ENCODE results near the gene AMACR.
"Not testable (repeated sequence)": the region's sequence is repeated elsewhere in the genome, so short reads cannot be mapped to it uniquely, and the experiment has no call there.

The AMACR gene

DNA sequence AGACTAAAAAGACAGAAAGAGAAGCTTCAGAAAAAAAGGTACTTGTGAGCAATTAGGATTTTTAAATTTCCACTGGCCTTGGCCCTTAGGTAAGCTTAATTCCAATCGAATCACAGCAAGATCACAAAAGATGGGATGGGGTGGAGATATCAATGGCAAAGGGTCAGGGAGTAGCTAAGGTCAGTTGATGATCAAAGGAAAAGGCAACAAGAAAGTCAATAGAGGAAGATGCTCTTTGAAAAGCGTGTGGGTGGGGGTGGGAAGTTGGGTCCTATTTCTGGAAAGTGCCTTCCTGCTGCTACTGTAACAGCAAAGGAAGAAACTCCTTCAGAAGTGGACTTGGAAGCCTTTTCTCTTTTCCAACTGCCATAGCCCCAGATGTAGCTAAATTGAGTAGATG is 27.9 kb upstream of the AMACR start:
- no peak for DNase-seq

DNA sequence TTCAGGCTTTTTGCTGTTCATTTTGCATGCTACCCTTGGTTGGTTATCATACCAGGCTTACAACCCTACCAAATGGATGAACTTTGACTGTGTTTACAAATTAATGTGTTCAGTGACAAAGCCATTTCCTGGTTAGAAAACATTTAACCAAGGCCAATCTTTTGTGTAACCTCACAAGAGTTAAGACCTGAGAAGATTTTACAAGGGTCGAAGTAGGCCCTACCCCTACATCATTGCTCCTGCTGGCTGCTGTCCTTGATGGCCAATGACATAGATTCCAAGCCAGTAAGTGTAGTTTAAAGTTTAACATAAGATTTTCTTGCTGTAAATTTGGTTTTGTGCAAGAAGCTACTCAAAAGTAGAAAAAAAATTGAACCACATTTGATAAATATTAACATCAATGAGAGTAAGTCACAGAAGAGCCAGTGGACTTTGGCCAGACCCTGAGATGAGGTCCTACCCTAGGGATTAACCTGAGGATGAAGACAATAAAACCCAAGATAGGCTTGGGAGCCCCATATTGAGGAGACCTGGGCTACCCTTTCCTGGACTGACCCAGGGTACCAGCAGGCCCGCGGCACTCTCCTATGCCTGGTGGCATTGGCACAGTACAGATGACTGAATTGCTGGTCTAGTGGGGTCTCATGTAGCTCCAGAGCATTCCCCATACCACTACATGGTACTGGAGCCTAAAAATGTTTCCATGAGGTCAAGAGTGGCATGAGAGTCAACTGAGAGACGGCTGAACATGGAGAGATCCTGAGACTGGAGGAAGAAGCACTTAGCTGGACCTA is 26.9 kb upstream of the AMACR start:
- DNase-seq = no peak

DNA sequence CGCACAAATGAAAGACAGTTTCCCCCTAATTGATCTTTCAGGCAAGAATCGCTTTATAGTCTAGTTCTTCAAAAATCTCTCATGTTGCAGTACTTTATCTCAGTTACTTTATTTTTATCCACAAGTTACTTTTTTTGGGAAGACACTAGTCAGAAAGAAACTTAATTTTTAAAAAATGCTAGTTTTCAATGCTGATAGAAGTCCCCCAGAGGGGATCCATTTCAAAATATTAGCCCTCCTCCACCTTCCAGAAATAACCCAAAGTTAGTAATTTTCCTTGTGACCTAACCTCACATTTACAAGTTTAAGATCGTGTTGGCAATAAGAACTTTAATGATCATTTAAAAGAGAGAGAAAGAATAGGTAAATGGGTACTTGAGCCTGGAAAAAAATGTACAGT is 24.1 kb upstream of the AMACR start:
- DNase-seq = no peak

GRCh38 chr5:34031117-34031516 is 23.3 kb upstream of the AMACR start:
- no peak for DNase-seq

DNA sequence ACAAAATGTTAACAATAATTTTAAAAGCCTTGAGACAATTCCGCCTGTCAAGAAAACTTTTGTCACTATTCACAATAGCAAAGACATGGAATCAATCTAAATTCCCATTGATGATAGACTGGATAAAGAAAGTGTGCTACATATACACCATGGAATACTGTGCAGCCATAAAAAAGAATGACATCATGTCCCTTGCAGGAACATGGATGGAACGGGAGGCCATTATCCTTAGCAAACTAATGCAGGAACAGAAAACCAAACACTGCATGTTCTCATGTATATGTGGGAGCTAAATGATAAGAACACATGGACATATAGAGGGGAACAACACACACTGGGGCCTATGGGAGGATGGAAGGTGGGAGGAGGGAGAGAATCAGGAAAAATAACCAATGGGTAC is 22.7 kb upstream of the AMACR start:
- not testable (repeated sequence) for DNase-seq

DNA sequence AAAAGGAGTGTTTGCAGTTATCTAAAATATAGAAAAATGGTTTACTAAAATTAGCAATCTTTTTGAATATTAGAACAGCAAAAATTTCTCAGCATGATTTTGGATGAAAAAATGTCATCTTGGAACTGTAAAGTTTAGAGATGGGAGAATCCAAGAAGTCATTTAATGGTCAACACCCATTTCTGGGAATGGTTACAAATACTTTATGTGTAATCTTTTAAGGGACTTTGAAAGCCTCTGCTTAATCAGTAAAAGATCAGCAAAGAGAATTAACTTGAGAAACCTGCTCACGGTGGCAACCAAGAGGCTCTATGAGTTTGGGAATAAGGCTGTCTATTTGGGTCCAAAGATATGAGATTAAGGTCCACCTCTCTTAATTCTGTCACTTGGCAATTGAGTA is 22.2 kb upstream of the AMACR start:
- no peak for DNase-seq

- no peak for DNase-seq
These were observed 20.5 kb upstream of the AMACR start for GRCh38 chr5:34028349-34028748.

DNA sequence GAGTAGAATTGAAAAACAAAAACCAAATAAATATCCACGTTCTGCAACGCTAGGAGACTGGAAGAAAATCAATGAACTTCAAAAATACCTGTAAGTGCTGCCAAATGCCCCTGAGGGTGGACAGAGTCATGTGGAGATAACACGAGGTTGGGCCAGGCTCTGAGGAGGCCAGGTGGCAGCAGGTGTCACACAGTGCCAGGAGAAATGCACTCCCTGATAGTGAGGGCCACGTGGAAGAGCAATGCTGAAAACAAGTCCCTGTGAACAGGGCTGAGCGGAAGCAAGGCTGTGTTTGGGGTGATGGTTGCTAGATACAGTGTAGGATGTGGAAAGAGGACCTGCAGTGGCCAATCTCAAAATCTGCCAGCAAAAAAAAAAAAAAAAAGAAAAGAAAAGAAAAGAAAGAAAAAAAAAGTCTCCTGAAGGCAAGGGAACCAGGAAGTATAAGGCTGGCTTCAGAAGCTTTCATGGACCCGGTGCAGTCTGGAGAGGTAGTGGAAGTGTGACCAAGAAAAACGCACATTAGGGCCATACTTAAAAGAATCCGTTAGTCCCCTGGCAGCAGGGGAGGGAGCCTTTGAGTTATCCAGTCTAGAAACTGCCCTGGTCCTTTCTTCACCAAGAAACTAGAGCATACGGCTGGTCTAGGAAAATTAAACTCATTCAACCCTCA is 18.4 kb upstream of the AMACR start:
- DNase-seq = no peak

DNA sequence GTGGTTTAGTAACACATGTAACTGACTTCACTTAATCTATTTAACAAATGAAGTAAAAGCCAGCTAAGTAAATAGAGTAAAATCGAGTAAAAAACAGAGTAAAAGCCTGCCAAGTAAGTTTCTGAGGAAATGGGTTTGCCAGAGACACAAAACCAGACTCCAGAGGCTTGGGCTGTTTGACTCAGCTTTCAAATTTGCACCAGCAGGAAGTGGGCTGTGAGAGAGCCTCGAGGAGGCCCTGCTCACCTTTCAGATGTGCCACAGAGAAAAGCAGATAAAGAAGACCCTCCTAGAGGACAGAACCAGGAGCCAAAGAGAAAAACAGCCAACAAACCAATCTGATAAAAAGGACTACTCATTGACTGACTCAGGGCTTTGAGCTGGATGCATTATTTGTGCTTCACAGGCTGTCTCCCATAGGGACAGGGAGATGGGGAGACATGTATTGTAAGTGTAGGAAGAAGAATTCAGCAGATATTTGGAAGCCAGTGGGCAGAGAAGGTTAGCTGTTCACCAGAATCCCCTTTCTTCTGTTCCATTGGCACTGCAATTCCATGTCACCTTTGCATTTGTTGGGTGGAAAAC is 14.4 kb upstream of the AMACR start:
- no peak for DNase-seq

DNA sequence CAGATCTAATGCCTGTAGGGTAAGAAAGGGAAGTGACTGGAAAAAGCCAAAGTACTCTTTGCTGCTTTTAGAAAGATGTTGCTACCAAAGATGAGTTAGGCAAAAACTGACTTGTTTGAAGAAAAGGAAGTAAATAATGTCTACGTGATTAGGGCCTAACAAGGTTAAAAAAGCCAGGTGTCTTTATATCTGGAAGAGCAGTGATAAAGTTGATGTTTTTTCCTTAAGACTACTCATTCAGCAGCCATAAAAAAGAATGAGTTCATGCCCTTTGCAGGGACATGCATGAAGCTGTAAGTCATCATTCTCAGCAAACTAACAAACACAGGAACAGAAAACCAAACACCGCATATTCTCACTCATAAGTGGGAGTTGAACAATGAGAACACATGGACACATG is 13.5 kb upstream of the AMACR start:
- DNase-seq = no peak

DNA sequence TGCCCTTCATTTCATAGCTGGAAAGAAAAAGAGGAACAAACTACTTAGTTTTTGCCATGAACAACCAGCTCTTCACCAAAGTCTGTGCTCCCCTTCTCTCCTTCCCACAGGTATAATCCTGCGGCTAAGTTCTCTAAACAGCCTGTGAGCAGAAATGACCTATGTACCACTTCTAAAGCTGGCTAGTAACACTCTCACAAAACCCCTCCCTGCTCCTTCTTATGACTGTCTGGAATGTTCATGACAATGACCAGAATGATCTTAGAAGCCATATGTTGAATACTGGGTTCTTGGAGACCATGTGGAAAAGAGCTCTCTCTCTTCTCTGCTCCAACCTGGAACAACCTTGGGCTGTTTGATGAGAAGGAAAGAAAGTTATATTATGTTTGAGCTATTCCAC is 12.9 kb upstream of the AMACR start:
- DNase-seq = no peak

DNA sequence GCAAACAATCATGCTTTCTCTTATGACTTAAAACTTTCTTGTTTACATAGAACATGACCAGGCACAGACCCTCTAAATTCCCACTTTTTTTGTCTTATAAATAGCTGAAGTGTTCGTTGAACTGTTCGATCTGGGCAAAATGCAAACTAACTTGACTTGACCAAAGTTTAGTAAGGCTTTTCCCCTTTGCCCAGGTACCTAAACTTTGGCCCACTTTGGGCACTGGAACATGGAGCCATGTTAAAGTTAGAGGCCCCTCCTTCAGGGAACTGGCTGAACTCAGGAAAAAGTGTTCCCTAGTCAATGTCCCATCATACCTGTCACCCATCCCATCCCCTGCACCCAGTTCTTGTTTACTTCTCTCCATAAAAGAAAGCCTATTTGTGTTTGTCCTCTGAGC is 9.4 kb upstream of the AMACR start:
- no peak for DNase-seq

DNA sequence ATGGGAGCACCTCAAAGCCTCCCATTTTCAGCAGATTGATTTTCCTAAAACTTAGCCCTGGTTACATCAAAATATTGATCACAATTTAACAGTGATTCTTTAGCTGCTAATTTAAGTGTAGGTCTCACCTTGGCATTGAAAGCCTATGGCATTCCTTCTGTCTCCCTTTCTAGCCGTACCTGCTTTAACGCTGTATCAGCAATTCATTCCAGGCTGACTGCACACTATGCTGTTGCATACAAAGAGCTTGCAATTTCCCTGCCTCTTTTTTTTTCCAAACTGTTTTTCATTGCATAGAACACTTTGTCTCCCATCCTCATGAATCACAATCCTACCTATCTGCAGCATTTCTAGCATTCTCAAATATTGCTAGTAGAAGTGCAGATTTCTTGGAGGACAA is 8.9 kb upstream of the AMACR start:
- DNase-seq = no peak

GRCh38 chr5:34016222-34016621 is 8.4 kb upstream of the AMACR start:
- DNase-seq = no peak

DNA sequence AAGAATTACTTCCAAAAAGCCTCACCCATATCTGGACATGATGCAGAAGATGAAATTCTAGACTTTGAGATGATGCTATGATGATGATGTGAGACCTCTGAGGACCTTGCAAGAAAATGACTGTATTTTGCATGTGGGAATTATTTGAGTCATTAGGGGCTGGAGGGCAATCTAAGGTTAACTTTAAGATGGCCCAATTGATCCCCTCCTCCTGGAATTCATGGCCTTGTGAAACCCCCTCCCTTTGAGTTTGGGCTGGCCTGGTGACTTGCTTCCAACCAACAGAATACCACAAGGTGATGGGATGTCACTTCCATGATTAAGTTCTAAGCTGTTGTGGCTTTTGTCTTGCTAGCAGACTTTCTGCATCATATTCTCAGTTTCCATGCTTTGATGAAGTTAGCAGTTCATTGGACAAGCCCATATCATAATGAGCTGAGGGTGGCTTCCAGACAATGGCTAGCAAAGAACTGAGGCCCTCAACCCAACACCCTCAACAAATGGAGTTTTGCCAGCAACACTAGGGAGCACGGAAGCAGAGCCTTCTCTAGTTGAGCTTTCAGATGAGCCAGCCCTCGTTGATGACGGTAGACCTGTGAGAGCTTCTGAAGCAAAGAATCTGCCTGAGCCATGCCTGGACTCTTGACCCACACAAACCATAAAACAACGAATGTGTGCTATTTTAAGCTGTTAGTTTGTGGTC is 7.4 kb upstream of the AMACR start:
- no peak for DNase-seq

DNA sequence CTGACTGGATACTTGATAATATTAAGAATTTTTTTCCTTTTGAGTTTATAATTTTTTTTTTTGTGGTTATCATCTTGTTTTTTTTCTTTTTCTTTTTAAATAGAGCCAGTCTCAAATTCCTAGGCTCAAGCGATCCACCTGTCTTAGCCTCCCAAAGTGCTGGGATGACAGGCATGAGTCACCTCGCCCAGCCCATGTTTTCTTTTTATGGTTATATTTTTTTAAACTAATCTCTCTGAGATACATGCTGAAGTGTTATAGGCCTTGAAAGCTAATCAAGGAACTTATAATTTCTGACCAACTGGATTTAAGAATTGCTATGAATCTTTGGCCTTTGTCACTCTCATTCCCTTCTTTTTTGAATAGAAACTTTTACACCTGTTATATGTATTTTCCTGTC is 6.8 kb upstream of the AMACR start:
- no peak for DNase-seq

DNA sequence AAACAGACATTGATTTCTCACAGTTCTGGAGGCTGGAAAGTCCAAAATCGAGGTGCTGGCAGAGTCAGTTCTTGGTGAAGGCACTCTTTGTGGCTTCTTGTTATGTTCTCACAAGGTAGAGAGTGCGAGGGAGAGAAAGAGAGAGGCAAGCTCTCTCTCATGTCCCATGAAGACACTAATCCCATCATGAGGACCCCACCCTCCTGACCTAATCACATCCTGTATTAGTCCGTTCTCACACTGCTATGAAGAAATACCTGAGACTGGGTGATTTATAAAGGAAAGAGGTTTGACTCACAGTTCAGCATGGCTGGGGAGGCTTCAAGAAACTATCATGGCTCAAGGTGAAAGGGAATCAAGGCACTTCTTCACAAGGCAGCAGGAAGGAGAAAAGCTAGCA is 5.7 kb upstream of the AMACR start:
- no peak for DNase-seq

DNA sequence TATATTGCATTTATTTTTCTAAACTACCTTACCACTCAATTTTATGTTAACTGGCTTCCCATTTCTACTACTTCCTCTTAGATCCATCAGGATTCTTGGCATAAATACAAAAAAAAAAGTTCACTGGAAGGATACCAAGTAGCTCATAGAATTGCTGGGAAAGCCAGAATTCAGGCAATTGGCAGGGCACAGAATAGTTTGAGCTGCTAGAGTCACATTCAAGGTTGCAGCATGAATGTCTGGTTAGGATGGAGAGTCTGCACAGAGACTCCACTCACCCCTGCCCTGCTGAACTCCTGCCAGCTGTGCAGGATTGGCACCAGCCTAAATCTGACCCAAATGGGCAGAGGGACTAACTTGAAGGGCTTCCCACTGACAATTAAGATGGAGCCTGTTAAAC is 4.9 kb upstream of the AMACR start:
- no peak for DNase-seq

DNA sequence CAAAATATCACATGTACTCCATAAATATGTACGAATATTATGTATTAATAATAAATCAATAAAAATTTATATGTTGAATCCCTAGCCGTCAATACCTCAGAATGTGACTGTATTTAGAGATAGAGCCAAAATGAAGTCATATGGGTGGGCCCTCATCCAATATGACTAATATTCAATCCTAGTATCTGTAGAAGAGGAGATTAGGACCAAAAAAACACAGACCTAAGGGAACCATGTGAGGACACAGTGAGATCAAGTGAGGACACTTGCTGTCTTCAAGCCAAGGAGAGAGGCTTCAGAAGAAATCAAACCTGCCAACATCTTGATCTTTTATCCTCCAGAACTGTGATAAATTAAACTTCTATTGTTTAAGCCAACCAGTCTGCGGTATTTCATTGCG is 3.7 kb upstream of the AMACR start:
- DNase-seq = peak; percentile 66

- not testable (repeated sequence) for DNase-seq
These were observed 2.3 kb upstream of the AMACR start for GRCh38 chr5:34010146-34010545.

DNA sequence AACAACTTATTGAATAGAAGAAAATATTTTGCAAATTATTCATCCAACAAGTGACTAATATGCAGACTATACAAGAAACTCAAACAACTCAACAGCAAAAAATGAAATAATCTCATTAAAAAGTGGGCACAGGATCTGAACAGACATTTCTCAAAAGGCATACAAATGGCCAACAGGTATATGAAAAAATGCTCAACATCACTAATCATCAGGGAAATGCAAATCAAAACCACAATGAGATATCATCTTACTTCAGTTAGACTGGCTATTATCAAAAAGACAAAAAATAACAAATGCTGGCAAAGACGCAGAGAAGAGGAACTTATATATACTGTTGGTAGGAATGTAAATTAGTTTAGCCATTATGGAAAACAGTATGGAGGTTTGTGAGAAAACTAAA is 1.8 kb upstream of the AMACR start:
- no peak for DNase-seq

- DNase-seq = peak; percentile 29
These were observed 952 bp upstream of the AMACR start for GRCh38 chr5:34008802-34009201.

- no peak for DNase-seq
These were observed 639 bp downstream of the AMACR start for GRCh38 chr5:34007201-34007620.

DNA sequence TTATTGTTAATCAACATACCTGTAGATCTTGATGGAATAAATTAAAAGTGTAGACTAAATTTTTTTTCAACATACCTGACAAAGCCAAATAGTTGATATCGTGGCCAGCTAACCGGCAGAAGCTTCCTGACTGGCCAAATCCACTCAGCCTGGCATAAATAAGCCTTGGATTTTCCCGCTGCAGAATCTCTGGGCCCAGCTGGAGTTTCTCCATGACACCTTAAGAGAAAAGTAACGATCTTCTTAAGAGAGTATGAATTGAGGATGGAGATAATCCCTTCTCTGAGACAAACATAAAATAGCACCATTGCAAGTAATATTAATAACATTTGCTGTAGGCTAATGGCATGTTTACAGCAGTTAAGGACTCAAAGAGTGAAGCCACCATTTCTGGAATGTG is 2.2 kb downstream of the AMACR start:
- no peak for DNase-seq
